Activated CD8-positive, alpha-beta T cell treated with anti-CD3 and anti-CD28 coated beads, Interleukin-2, amount 10 ng/mL, durations not matched to agents 7 days and 5 days (primary cell): ENCODE measurements around the gene GALR3. TPM values are rescaled to one million over a fixed set of nuclear protein-coding genes. Genes with fewer than 3 reads are reported as not detected.

Experiments used
- ATAC-seq: fragments of 150-1000 bp; cut with Tn5 transposase; one replicate; pipeline ENCODE4 v1.10.0; 2021; ENCODE audit warnings: moderate library complexity
- CTCF ChIA-PET: fragments of 350-600 bp; sonication (Branson Sonifier 250); formaldehyde crosslinking; loops from one replicate; lab custom pipeline; 2021; ENCODE audit warnings: antibody characterized with exemption; lab: Charles Lee
- POLR2A ChIA-PET: fragments of 350-600 bp; sonication (Branson Sonifier 250); formaldehyde crosslinking; loops from one replicate; lab custom pipeline; 2021; ENCODE audit warnings: antibody characterized with exemption; lab: Charles Lee
- DNase-seq: peaks from one replicate; pipeline ENCODE4 v3.0.0-alpha.2; 2020
- H3K27ac Mint-ChIP-seq: one replicate; pipeline ENCODE4 v1.8.0; 2021; ENCODE audit warnings: mild to moderate bottlenecking, mixed read lengths
- H3K27me3 Mint-ChIP-seq: one replicate; pipeline ENCODE4 v1.8.0; 2021; ENCODE audit warnings: low read depth, mixed read lengths
- H3K36me3 Mint-ChIP-seq: one replicate; pipeline ENCODE4 v1.8.0; 2021; ENCODE audit warnings: low read depth, mixed read lengths
- H3K4me1 Mint-ChIP-seq: one replicate; pipeline ENCODE4 v1.8.0; 2021; ENCODE audit warnings: low read depth, mixed read lengths
- H3K4me3 Mint-ChIP-seq: one replicate; pipeline ENCODE4 v1.8.0; 2021; ENCODE audit warnings: mild to moderate bottlenecking, mixed read lengths
- H3K9me3 Mint-ChIP-seq: one replicate; pipeline ENCODE4 v1.8.0; 2022; ENCODE audit warnings: mixed read lengths; ENCODE audit not compliant: insufficient read depth
- total RNA-seq, 2 experiments: library from RNA; stranded (reverse); gene quantifications; one replicate each; pipeline ENCODE4 v1.2.3, GENCODE V29; 2021

GALR3 gene
- total RNA-seq, 2 experiments from 2014 or later: 0.24 TPM; not detected in 1

DNA sequence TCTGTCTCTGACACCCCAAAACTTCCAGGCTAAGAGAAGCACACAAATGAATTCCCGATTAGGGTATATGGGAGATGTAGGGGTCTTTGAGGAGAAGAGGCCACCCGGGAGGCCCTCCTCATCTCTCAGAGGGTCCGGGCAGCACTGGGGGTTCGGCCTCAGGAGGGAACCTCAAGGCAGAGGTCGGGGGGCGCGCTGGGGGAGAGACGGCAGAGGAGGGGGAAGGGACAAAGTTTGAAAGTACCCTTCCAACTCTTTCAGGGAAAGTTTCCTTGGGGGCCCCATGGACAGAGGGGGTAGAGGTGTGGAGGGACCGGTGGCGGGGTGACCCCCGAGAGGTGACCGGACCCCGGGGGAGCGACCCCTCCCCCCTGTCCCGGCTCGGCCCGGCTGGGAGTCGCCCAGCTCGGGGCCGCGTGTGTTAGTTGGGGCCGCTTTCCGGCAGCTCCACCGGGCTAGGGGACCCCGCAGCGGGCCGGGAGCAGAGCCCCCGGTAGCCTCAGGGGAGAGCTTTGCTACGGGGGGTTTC lies 18.8 kb upstream of the GALR3 start:
- DNase-seq (no peak), ATAC-seq (no peak)
- H3K36me3 Mint-ChIP-seq: no peaks in the 10 kb centered on the region
- peaks cover 45% of the 10 kb centered on the region for H3K27me3 Mint-ChIP-seq
- peak overlapping the region; percentile 49 for H3K27ac Mint-ChIP-seq
- POLR2A ChIA-PET: interaction anchor here (0.9 to 1.0 kb wide), 2 partner anchors 9 to 238 kb away, joined by 3 read pairs; no protein-coding TSS in a partner anchor
- H3K4me1 Mint-ChIP-seq: peaks cover 56% of the 10 kb centered on the region
- no peaks in the 10 kb centered on the region for H3K9me3 Mint-ChIP-seq
- H3K4me3 Mint-ChIP-seq: peak overlapping the region; percentile 49
- CTCF ChIA-PET: interaction anchor here (0.7 to 1.3 kb wide), 3 partner anchors 14 to 237 kb away, joined by 3 to 4 read pairs (median 3); no protein-coding TSS in a partner anchor

DNA sequence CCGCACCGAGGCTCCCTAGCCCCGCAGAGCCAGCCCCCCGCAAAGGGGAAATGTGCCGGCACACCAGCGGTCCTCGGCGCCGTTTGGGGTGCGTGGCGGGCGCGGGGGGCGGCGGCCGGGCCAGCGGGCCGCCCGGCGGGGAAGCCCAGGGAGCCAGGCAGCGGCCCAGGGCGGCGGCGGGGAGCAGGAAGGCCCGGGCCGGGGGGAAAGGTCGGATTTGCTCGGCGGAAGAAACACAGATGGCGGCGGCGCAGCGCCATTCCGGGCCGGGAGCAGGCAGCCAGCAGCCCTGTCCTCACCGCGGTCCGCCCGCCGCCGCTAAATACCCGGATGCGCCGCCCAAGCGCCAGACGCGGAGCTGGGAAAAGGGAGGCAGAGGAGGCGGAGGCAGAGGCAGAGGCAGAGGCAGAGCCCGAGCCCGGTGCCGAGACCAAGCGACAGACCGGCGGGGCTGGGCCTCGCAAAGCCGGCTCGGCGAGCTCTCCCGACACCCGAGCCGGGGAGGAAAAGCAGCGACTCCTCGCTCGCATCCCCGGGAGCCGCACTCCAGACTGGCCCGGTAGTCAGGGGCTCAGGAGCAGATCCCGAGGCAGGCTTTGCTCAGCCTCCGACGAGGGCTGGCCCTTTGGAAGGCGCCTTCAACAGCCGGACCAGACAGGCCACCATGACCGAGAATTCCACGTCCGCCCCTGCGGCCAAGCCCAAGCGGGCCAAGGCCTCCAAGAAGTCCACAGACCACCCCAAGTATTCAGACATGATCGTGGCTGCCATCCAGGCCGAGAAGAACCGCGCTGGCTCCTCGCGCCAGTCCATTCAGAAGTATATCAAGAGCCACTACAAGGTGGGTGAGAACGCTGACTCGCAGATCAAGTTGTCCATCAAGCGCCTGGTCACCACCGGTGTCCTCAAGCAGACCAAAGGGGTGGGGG lies 18.0 kb upstream of the GALR3 start:
- peak overlapping the region; percentile 71 for H3K4me3 Mint-ChIP-seq
- ChIA-PET CTCF (interaction anchor here (0.7 to 1.3 kb wide), 5 partner anchors 12 to 238 kb away, joined by 3 to 4 read pairs (median 3); no protein-coding TSS in a partner anchor), POLR2A (interaction anchor here (0.9 to 1.0 kb wide), 2 partner anchors 10 to 239 kb away, joined by 3 read pairs; no protein-coding TSS in a partner anchor)
- H3K27me3 Mint-ChIP-seq: peaks cover 46% of the 10 kb centered on the region
- DNase-seq (peak; percentile 71), ATAC-seq (peak; percentile 14)
- H3K36me3 Mint-ChIP-seq: no peaks in the 10 kb centered on the region
- H3K9me3 Mint-ChIP-seq: no peaks in the 10 kb centered on the region
- peak overlapping the region; percentile 43 for H3K27ac Mint-ChIP-seq
- H3K4me1 Mint-ChIP-seq: peaks cover 58% of the 10 kb centered on the region

DNA sequence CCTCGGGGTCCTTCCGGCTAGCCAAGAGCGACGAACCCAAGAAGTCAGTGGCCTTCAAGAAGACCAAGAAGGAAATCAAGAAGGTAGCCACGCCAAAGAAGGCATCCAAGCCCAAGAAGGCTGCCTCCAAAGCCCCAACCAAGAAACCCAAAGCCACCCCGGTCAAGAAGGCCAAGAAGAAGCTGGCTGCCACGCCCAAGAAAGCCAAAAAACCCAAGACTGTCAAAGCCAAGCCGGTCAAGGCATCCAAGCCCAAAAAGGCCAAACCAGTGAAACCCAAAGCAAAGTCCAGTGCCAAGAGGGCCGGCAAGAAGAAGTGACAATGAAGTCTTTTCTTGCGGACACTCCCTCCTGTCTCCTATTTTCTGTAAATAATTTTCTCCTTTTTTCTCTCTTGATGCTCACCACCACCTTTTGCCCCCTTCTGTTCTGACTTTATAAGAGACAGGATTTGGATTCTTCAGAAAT lies 17.3 kb upstream of the GALR3 start:
- Mint-ChIP-seq H3K4me1 (peaks cover 58% of the 10 kb centered on the region), H3K27me3 (peaks cover 43% of the 10 kb centered on the region), H3K27ac (peak overlapping the region; percentile 43), H3K9me3 (no peaks in the 10 kb centered on the region), H3K36me3 (no peaks in the 10 kb centered on the region), H3K4me3 (peak overlapping the region; percentile 71)
- no peak for ATAC-seq
- DNase-seq: no peak
- ChIA-PET POLR2A (interaction anchor here (1.0 kb wide), 1 partner anchor 10 kb away, joined by 3 read pairs; no protein-coding TSS in a partner anchor), CTCF (interaction anchor here (1.1 to 1.2 kb wide), 3 partner anchors 12 to 163 kb away, joined by 3 to 4 read pairs (median 3); no protein-coding TSS in a partner anchor)

DNA sequence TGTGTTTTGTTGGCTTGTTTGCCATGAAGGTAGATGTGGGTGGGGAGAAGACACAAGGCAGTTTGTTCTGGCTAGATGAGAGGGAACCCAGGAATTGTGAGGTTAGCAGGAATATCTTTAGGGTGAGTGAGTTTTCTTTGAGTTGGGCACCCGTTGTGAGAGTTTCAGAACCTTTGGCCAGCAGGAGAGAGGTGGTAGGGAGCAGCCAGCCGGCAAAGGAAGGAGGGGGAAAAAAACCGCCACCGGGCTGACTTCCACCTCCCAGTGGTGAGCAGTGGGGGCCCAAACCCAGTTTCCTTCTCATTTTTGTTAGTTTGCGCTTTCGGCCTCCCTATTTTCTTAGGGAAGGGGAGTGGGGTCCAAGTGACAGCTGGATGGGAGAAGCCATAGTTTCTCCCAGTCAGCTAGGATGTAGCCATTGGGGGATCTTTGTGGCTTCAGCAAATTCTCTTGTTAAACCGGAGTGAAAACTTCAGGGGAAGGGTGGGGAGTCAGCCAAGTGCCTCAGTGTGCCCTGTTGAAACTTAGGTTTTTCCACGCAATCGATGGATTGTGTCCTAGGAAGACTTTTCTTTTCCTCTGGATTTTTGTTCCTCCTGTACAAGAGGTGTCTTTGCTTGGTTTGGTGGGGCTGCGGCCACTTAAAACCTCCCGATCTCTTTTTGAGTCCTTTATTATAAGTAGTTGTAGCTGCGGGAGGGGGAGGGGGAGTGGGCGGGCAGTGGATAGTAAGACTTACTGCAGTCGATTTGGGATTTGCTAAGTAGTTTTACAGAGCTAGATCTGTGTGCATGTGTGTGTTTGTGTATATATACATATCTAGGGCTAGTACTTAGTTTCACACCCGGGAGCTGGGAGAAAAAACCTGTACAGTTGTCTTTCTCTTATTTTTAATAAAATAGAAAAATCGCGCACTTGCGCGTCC lies 16.5 kb upstream of the GALR3 start:
- peak overlapping the region; percentile 80 for H3K4me3 Mint-ChIP-seq
- ATAC-seq (no peak), DNase-seq (peak; percentile 41)
- peaks cover 41% of the 10 kb centered on the region for H3K27me3 Mint-ChIP-seq
- H3K27ac Mint-ChIP-seq: no peak overlapping the region
- H3K9me3 Mint-ChIP-seq: no peaks in the 10 kb centered on the region
- POLR2A ChIA-PET: interaction anchor here (0.6 to 1.3 kb wide), 4 partner anchors 37 to 148 kb away, joined by 3 to 5 read pairs (median 4); partner anchors contain the start of genes ANKRD54 and MICALL1
- CTCF ChIA-PET: interaction anchor here (1.5 to 3.9 kb wide), 3 partner anchors 11 to 147 kb away, joined by 5 to 56 read pairs (median 10); partner anchors contain the start of genes C22orf23 and POLR2F
- H3K36me3 Mint-ChIP-seq: no peaks in the 10 kb centered on the region
- H3K4me1 Mint-ChIP-seq: peaks cover 58% of the 10 kb centered on the region

DNA sequence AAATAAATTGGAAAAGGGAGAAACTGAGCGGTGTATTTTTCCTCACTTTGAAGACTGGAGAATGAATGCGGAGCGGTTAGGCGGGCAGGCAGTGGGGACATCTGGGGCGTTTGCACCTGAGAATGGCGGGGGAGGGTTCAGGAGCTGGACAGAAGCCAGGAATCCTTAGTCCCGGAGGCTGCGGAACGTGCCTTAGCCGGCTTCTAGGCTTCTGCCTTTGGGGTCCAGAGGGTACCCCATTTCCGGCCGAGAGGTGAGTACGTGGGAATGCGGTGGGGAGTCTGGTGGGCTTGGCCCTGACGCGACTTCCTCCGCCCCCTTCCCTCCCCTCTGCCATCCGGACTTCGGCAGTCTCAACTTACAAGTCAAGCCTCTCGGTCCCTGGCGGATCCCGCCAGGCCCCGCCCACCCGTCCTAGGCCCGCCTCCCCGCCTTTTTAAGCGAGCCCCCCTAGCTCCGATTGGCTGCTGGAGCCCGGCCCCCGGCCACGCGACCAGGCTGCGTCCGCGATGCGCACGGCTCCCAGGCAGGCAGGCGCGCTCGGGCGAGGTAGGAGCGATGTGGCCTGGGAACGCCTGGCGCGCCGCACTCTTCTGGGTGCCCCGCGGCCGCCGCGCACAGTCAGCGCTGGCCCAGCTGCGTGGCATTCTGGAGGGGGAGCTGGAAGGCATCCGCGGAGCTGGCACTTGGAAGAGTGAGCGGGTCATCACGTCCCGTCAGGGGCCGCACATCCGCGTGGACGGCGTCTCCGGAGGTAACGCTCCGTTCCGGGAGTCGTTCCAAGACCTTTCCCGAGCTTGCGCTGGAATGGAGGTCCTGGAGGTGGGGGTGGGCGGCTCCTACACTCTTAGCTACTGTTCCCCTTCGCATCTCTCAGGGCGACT lies 15.5 kb upstream of the GALR3 start, which contains the start of gene GCAT:
Gene GCAT (plus strand): TSS at position 525 of the 884 bp plus-strand sequence. CDS start 34 bp downstream, at position 559.
- ATAC-seq: peak; percentile 98
- Mint-ChIP-seq H3K27ac (peak within 1 kb of the TSS; percentile 43), H3K4me1 (peaks cover 54% of the 10 kb centered on the region), H3K36me3 (no peaks in the 10 kb centered on the region), H3K27me3 (peaks cover 38% of the 10 kb centered on the region), H3K4me3 (peak within 1 kb of the TSS; percentile 80), H3K9me3 (no peaks in the 10 kb centered on the region)
- POLR2A ChIA-PET: interaction anchor here (0.6 to 1.4 kb wide), 5 partner anchors 11 to 147 kb away, joined by 3 to 6 read pairs (median 5); partner anchors contain the start of genes ANKRD54 and MICALL1
- peak; percentile 96 for DNase-seq
- CTCF ChIA-PET: interaction anchor here (0.7 to 3.9 kb wide), 10 partner anchors 10 to 245 kb away, joined by 3 to 56 read pairs (median 4); partner anchors contain the start of genes ANKRD54, C22orf23, GALR3 and GGA1

DNA sequence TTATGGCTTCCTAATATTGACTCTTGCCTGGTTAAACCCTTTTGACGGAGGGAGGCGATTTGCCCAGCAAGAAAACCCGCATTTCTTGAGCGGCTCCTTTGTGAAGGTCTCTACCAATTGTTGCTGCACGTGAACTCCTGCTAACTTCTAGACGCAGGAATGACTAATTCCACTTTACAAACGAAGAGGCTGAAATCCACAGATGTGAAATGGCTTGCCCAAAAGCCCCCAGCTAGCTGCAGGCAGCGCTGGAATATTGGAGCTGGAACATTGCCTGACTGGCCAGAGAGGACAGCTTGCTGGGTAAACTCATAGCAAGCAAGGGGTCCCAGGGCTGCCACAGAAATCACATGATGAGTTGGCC lies 14.9 kb upstream of the GALR3 start:
- CTCF ChIA-PET: interaction anchor here (0.7 to 3.9 kb wide), 10 partner anchors 10 to 244 kb away, joined by 3 to 56 read pairs (median 4); partner anchors contain the start of genes ANKRD54, C22orf23, GALR3 and GGA1
- Mint-ChIP-seq H3K36me3 (no peaks in the 10 kb centered on the region), H3K9me3 (no peaks in the 10 kb centered on the region), H3K27ac (no peak overlapping the region), H3K4me1 (peaks cover 48% of the 10 kb centered on the region), H3K27me3 (peaks cover 32% of the 10 kb centered on the region), H3K4me3 (peak overlapping the region; percentile 80)
- ATAC-seq (no peak), DNase-seq (no peak)
- POLR2A ChIA-PET: interaction anchor here (1.2 to 1.4 kb wide), 3 partner anchors 10 to 97 kb away, joined by 4 to 6 read pairs (median 5); partner anchors contain the start of genes ANKRD54 and MICALL1

DNA sequence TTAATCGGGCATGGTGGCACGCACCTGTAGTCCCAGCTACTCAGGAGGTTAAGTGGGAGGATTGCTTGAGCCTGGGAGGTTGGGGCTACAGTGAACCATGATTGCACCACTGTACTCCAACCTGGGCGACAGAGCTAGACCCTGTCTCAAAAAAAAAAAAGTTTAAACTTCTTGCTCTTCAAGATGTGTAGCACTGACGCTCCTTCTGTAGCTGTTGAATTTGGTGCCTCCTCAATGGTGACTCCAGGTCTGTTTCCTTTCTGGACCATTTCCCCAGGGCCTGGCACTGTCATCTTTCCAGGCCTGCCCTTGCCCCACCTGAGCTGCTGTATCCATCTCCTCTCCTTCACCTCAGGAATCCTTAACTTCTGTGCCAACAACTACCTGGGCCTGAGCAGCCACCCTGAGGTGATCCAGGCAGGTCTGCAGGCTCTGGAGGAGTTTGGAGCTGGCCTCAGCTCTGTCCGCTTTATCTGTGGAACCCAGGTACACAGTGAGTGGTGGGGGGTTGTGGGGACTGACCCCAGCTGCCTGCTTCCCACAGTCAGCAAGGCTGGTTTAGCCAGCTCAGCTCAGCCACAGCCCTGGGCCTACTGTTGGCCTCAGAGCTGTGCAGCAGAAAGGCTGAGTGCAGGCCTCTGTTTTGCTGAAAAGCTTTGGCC lies 13.4 kb upstream of the GALR3 start:
- Mint-ChIP-seq H3K9me3 (no peaks in the 10 kb centered on the region), H3K4me1 (peaks cover 38% of the 10 kb centered on the region), H3K27ac (no peak overlapping the region), H3K36me3 (no peaks in the 10 kb centered on the region), H3K27me3 (peaks cover 21% of the 10 kb centered on the region), H3K4me3 (no peak overlapping the region)
- ATAC-seq (no peak), DNase-seq (no peak)
- ChIA-PET POLR2A (interaction anchor here (0.5 to 0.6 kb wide), 2 partner anchors 34 to 1287 kb away, joined by 3 to 4 read pairs; partner anchors contain the start of genes ANKRD54 and APOBEC3H), CTCF (interaction anchor here (1.7 to 3.9 kb wide), 2 partner anchors 8 to 54 kb away, joined by 9 to 56 read pairs; no protein-coding TSS in a partner anchor)

DNA sequence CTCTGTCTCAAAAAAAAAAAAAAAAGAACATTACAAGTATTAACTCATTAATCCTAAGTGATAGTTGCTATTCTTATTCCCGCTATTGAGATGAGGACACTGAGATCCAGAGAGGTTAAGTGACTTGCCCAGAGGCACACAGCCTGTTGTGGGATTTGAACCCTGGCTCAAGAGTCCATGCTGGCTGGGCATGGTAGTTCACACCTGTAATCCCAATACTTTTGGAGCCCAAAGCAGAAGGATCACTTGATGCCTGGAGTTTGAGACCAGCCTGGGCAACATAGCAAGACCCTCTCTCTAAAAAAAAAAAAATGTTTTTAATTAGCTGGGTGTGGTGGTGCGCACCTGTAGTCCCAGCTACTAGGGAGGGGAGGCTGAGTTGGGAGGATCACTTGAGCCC lies 11.3 kb upstream of the GALR3 start:
- Mint-ChIP-seq H3K4me1 (peaks cover 21% of the 10 kb centered on the region), H3K27ac (no peak overlapping the region), H3K36me3 (no peaks in the 10 kb centered on the region), H3K9me3 (no peaks in the 10 kb centered on the region), H3K4me3 (no peak overlapping the region), H3K27me3 (peaks cover 6% of the 10 kb centered on the region)
- POLR2A ChIA-PET: no interaction called here
- CTCF ChIA-PET: interaction anchor here (2.1 kb wide), 1 partner anchor 51 kb away, joined by 6 read pairs; no protein-coding TSS in a partner anchor
- DNase-seq (no peak), ATAC-seq (no peak)

DNA sequence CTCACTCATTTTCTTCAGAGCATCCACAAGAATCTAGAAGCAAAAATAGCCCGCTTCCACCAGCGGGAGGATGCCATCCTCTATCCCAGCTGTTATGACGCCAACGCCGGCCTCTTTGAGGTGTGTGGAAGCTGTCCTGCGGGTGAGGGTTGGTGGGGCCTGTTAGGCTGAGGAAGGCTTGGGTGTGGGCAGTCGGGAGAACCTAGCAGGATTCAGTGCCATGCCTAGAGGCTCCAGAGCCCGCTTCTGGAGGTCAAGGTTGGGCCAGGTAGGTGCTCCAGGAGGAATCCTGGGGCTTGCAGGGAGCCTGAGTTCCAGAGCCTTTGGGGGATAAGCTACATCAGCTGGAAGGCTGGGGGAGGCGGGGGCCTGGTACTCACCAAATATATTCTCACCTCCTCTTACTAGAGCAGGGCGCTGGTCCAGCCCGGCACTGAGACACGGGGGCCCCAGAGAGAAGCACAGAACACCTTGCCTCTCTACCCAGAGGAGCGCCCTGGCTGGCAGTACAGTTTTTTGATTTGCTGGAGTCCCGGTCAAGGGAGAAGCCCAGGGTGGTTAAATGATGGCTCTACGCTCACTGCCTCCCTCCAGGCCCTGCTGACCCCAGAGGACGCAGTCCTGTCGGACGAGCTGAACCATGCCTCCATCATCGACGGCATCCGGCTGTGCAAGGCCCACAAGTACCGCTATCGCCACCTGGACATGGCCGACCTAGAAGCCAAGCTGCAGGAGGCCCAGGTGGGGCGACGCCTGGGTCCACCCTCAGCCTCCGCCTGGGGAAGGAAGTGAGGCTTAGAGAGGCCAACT lies 10.1 kb upstream of the GALR3 start:
- ATAC-seq (no peak), DNase-seq (no peak)
- ChIA-PET CTCF (interaction anchor here (1.2 to 2.1 kb wide), 2 partner anchors 11 to 50 kb away, joined by 3 to 6 read pairs; no protein-coding TSS in a partner anchor), POLR2A (no interaction called here)
- Mint-ChIP-seq H3K36me3 (no peaks in the 10 kb centered on the region), H3K27me3 (peaks cover 4% of the 10 kb centered on the region), H3K4me1 (peaks cover 21% of the 10 kb centered on the region), H3K9me3 (no peaks in the 10 kb centered on the region), H3K4me3 (no peak overlapping the region), H3K27ac (no peak overlapping the region)
